ENCODE data around the gene TPSAB1.
"Not testable (repeated sequence)": the region's sequence is repeated elsewhere in the genome, so short reads cannot be mapped to it uniquely, and the experiment has no call there.

TPSAB1 gene

GRCh38 chr16:1222553-1223354 lies 17.8 kb upstream of the TPSAB1 start:
- in situ Hi-C loops (cut with MboI; ENCODE audit: low sequenced_read_pairs) = no loop called here

GRCh38 chr16:1223355-1224214 lies 16.9 kb upstream of the TPSAB1 start:
- in situ Hi-C loops (cut with MboI; ENCODE audit: low sequenced_read_pairs) = no loop called here

DNA sequence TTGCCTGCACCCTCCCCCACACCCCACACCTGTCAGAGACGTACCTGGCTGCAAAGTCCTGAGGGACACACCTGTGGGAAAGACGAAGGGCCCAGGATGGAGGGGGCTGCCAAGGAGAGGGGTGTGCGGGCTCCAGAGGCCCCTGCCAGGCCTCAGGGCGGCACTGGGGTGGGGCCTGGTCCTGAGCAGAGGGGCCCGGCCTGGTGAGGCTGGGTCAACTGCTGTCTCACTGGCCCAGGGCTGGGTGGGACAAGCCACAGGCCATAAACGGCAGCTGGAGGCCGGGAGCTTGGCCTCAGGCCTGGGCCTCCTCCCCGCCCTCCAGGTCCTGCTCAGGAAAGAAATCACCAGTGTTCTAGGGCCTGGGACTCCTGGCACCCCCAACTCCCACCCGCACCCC lies 15.9 kb upstream of the TPSAB1 start:
- in situ Hi-C loops (cut with MboI; ENCODE audit: low sequenced_read_pairs) = no loop called here

DNA sequence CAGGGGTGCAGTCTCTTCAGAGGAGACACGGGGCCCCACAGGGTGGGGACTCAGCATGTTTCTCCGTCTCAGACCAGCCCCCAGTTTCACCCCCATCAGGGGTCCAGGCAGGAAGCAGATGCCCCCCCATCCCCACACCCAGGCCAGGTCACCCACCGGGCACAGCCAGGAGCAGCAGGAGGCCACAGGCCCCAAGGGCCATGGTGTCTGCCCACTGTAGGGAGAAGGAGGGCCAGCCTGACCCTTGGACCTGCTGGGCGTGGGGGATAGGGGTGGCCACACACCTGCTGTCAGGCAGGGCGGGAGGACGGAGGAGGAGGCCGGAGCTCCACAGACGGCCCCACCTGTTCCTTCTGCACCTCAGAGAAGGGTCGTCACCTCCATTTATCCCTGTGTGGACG lies 15.5 kb upstream of the TPSAB1 start, which contains the start of gene TPSG1:
TPSG1 (minus strand) TSS at position 218 of the 401 bp plus-strand sequence; CDS start at position 202, 16 bp downstream.
- in situ Hi-C loops (cut with MboI; ENCODE audit: low sequenced_read_pairs) = no loop called here

DNA sequence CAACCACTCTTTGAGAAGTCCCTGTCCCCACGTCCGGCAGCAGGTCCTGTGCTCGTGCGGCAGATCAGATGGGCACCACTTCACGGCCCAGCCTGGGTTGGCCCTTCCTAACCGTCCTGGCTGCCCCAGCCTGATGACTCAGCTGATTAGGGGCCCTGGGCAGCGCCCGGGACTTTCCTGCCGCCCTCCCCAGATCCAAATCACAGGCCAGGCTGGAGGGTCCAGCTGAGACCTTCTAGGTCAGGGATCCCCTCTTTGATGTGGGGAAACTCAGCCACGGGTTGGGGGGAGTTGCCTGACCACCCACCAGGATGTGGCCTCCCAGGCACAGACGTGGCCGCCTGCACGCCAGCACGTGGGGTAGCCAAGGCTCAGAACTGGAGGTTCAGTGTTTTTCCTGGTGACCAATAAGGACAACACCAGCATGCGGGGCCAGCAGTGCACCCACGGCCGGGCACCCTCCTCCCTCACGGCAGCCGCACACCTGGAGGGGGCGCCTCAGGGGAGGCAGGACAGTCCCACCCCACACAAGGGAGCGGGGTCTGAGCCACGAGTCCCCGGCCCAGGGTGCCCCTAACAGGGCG lies 14.7 kb upstream of the TPSAB1 start:
- in situ Hi-C loops (cut with MboI; ENCODE audit: low sequenced_read_pairs) = not testable (repeated sequence)

DNA sequence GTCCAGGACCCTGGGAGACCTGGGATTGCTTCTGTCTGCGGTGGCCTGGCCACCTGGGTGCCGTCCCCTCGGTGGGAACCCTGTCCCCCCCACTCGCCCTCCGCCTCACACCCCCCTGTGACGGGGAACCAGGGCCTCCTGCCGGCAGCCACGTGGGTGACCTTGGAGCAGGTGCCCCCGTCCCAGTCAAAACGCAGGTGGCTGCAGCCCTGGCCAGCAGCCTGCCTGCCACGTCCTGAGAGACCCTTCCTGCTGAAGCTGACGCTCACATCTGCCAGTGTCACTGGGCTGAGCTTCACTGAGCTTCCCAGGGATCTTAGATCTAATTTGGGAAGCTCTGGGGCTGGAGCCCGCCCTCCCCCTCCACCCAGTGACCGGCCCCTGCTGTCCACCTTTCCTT lies 13.8 kb upstream of the TPSAB1 start:
- in situ Hi-C loops (cut with MboI; ENCODE audit: low sequenced_read_pairs) = not testable (repeated sequence)

DNA sequence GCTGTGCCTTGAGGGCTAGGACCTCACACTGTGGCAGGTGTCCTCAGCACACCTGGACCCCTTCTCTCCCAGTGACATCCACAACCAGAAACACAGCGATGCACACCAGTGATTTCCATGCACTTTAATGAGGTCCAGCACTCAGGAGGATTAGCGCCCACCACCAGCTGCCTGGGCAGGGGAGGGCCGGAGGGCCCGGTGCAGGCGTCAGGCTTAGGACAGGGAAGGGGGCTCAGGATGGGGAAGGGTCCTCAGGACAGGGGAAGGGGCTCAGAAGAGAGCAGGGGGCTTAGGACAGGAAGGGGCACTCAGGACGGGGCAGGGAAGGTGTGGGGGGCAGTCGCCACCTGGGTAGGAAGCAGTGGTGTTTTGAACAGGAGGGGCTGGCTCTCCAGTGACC lies 12.3 kb upstream of the TPSAB1 start:
- in situ Hi-C loops (cut with MboI; ENCODE audit: low sequenced_read_pairs) = not testable (repeated sequence)

- in situ Hi-C loops (cut with MboI; ENCODE audit: low sequenced_read_pairs) = not testable (repeated sequence)
These were observed 11.0 kb upstream of the TPSAB1 start for GRCh38 chr16:1229476-1229875.

GRCh38 chr16:1230084-1230470 lies 10.4 kb upstream of the TPSAB1 start, which contains the start of gene TPSB2:
Gene TPSB2 (minus strand): TSS chr16:1230184. CDS start chr16:1229951, 233 bp downstream.
- in situ Hi-C loops (cut with MboI; ENCODE audit: low sequenced_read_pairs) = not testable (repeated sequence)

GRCh38 chr16:1230471-1231212 lies 9.9 kb upstream of the TPSAB1 start:
- in situ Hi-C loops (cut with MboI; ENCODE audit: low sequenced_read_pairs) = not testable (repeated sequence)

DNA sequence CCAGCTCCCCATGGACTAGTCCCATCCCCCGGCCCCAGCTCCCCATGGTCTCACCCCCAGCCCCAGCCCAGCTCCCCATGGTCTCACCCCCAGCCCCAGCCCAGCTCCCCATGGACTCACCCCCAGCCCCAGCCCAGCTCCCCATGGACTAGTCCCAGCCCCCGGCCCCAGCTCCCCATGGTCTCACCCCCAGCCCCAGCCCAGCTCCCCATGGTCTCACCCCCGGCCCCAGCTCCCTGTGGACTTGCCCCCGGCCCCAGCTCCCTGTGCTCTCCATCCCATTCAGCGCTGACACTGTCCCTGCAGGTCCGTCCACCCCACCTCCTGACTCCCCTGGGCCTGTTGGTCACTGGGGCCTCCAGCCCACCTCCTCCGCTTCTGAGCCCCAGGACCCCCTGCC lies 9.2 kb upstream of the TPSAB1 start:
- in situ Hi-C loops (cut with MboI; ENCODE audit: low sequenced_read_pairs) = not testable (repeated sequence)

DNA sequence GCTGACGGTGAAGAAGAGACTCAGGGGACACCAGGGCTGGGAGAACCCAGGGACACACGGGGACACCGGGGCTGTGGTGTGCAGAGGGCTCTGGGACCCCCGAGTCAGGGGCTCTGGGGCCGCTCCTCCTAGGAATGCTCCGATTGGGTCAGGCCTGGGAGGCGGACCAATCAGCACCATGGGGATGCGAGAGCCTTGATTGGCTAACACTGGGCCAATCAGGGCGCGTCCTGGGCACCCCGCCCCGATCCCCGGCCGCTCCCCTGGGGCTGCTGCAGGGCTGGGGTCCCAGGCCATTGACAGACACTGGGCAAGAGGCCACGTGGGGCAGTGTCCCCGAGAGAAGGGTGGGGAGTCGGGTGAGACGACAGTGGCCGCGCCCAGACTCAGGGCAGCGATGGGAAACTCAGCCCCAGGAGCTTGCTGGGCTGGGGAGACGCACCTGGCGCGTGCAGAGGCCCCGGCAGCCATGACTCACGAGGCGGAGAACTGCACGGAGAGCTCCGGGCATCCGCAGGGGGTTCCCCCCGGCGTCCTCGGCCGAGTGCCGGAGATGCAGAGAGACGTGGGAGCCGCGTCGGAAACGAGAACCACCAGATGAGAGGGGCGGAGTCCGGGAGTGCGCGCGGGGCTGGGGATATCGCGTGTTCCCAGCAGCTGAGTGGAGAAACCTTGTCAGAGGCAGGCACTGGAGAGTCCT lies 8.3 kb upstream of the TPSAB1 start:
- in situ Hi-C loops (cut with MboI; ENCODE audit: low sequenced_read_pairs) = not testable (repeated sequence)

GRCh38 chr16:1236659-1237058 lies 3.8 kb upstream of the TPSAB1 start:
- in situ Hi-C loops (cut with MboI; ENCODE audit: low sequenced_read_pairs) = not testable (repeated sequence)

- in situ Hi-C loops (cut with MboI; ENCODE audit: low sequenced_read_pairs) = no loop called here
These were observed 2.5 kb upstream of the TPSAB1 start for GRCh38 chr16:1237990-1238389.

- in situ Hi-C loops (cut with MboI; ENCODE audit: low sequenced_read_pairs) = not testable (repeated sequence)
These were observed 1.6 kb upstream of the TPSAB1 start for GRCh38 chr16:1238909-1239308.

DNA sequence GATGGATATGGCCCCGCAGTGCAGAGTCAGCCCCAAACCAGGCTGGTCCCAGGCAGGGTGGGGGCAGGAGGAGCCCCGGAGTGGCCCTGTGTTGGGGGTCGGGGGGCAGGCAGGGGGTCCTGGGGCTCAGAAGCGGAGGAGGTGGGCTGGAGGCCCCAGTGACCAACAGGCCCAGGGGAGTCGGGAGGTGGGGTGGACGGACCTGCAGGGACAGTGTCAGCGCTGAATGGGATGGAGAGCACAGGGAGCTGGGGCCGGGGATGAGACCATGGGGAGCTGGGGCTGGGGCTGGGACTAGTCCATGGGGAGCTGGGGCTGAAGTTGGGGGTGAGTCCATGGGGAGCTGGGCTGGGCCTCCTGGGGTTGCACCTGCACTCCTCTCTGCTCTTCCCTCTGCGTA lies 930 bp upstream of the TPSAB1 start:
- in situ Hi-C loops (cut with MboI; ENCODE audit: low sequenced_read_pairs) = not testable (repeated sequence)

- in situ Hi-C loops (cut with MboI; ENCODE audit: low sequenced_read_pairs) = not testable (repeated sequence)
These were observed 576 bp downstream of the TPSAB1 start for GRCh38 chr16:1241081-1241480.

DNA sequence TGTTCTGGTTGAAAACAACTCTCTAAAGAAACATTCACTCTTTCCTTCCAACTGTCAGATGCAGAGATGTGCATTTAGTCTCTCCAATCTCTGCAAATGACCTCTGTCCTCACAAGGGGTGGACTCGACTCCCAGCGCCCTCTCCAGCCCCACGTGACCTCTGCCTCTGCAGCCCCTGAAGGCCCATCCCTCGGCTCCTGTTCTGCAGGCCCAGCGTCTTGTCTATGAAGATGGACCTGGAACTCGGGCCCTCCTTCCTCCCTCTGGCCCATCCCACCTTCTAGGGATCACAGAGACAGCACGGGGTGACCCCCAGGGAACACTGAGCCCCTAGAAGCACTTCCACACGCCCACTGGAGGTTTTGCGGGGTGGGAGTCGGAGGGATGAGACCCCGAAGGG lies 2.9 kb downstream of the TPSAB1 start:
- in situ Hi-C loops (cut with MboI; ENCODE audit: low sequenced_read_pairs) = not testable (repeated sequence)

DNA sequence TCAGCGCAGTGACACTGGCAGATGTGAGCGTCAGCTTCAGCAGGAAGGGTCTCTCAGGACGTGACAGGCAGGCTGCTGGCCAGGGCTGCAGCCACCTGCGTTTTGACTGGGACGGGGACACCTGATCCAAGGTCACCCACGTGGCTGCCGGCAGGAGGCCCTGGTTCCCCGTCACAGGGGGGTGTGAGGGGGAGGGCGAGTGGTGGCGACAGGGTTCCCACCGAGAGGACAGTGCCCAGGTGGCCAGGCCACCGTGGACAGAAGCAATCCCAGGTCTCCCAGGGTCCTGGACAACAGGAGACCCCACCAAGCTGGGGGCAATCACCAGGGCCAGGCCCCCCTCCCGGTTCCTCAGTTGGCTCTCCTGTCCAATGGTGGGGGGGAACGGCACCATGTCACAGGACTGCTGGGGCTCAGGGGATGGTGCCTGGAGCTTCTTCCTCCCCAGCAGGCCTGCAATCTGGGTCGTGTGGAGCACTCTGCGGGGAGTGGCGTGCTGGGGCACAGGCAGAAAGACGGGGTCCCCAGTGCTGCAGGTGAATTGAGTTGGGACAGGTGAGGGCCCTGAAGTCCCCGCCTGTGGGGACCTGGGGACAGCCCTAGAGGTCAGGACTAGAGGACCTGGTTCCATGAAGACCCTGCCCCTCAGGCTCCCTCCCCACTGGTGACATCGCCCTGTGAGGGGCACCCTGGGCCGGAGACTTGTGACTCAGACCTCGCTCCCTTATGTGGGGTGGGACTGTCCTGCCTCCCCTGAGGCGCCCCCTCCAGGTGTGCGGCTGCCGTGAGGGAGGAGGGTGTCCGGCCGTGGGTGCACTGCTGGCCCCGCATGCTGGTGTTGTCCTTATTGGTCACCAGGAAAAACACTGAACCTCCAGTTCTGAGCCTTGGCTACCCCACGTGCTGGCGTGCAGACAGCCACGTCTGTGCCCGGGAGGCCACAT lies 3.7 kb downstream of the TPSAB1 start:
- in situ Hi-C loops (cut with MboI; ENCODE audit: low sequenced_read_pairs) = not testable (repeated sequence)

Data from hTERT RPE-1 (cell line).